ENCODE data around the gene CUL5.
"Not testable (repeated sequence)": the region's sequence is repeated elsewhere in the genome, so short reads cannot be mapped to it uniquely, and the experiment has no call there.

Gene CUL5

GRCh38 chr11:108025387-108026080, 16.8 kb downstream of the CUL5 start:
- DNase-seq (ENCODE audit: low spot score), result no peak

GRCh38 chr11:108027057-108027456, 18.4 kb downstream of the CUL5 start:
- DNase-seq (ENCODE audit: low spot score), result no peak

GRCh38 chr11:108028822-108029441, 20.2 kb downstream of the CUL5 start:
- not testable (repeated sequence) for DNase-seq (ENCODE audit: low spot score)

DNA sequence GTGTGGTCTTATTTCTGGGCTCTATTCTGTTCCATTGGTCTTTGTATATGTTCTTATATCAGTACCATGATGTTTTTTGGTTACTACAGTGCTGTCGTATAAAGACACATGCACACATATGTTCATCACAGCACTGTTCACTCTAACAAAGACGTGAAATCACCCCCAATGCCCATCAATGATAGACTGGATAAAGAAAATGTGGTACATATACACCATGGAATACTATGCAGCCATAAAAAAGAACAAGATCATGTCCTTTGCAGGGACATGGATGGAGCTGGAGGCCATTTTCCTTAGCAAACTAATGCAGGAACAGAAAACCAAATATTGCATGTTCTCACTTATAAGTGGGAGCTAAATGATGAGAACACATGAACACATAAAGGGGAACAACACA, 22.9 kb downstream of the CUL5 start:
- DNase-seq (ENCODE audit: low spot score), result not testable (repeated sequence)

DNA sequence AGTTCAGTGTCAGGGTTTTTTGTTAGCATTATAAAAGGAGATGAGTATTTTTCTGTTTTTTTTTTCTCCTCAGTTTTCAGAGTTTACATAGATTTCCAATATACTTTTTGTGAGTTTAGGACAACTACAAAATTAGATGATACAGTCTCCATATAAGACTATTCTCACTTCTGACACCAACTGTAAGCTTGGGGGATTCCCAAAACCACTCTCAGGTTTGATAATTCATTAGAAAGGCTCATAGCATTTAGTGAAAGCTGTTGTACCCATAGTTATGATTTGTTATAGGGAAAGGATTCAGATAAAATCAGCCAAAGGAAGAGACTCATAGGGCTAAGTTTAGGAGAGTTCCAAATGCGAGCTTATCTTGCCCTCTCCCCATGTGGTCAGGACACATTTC, 24.1 kb downstream of the CUL5 start:
- DNase-seq (ENCODE audit: low spot score), result no peak

DNA sequence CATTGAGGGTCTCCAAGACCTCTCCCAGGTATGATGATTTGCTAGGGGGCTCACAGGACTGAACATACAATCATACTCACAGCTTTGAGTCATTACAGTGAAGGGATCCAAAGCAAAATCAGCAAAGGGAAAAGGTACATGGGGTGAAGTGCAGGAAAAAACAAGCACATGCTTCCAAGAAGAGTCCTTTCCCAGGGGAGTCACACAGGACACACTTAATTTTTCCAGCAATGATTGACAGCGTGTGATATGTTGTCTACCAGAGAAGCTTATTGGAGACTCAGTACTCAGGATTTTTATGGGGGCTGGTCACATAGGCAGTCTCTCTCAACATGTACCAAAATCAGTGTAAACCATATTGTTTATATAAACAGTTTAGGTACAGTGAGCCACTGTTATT, 25.3 kb downstream of the CUL5 start:
- no peak for DNase-seq (ENCODE audit: low spot score)

DNA sequence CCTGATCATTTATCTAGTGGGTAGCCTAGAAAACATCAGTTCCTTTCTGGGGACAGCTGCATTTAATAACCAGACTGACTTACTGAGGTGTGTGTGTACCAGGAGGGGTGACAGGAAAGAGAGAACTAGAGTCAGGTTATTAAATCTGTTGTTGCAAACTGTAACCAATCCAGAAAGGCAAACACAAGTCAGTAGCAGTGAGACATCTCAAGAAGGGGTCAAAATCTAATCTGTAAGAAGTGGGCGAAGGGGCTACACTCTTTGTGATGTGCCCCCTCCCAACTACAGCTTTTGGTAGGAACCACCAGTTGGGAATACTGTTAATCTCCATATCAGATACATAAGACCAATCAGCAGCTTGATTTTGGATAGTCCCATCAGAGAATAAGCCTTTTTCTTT, 26.3 kb downstream of the CUL5 start:
- DNase-seq (ENCODE audit: low spot score), result no peak

DNA sequence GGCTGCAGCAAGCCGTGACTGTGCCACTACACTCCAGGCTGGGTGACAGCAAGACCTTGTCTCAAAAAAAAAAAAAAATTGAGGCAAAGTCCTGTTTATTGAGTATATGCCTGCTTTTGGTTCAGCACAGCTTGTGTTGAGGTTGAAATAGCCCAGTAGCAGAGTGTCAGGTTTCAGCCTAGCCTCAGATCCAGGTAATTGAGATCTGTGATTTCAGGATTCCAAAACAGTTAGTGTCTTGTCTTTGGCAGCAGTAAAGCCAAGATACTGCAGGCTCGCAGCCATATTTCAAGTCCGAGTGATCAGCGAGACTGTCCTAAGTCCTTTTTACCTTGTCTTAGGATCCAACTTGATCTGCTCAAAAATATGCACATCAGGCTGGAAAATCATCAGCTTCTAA, 27.0 kb downstream of the CUL5 start:
- DNase-seq (ENCODE audit: low spot score), result no peak

- no peak for DNase-seq (ENCODE audit: low spot score)
These were observed 28.5 kb downstream of the CUL5 start for GRCh38 chr11:108037211-108037610.

DNA sequence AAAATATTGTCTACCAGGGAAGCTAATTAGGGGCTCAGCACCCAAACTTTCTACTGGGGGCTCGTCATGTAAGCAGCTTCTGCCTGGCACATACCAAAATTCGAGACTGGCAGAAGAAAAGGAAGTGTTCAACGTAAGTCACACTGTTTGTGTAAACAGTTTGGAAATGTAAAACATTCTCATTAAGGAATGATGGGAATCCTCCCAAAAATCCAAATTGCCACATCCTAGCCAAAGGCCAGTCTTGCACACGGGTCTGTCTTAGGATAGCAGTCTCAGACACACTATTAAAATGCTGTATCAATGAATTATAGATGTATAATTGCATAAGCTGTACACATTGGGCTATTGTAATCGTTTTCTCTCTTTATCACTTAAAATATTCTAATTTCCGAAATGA, 28.9 kb downstream of the CUL5 start:
- DNase-seq (ENCODE audit: low spot score), result peak; percentile 39

DNA sequence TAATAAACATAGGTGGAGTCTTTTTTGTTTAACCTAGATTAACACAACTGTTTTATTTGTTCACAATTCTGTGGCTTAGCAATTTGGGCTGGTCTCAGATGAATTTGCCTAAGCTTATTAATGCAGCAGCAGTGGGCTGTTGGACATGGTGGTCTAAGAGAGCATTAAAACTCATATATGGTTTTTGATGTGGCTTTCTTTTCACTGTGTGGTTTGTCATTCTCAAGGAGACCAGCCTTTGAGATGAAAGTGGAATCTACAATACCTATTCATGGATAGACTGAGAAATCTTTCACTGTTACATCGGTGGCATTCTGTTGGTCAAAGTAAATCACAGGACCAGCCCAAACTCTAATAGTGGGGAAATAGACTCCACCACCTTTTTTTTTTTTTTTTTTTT, 39.6 kb downstream of the CUL5 start:
- DNase-seq (ENCODE audit: low spot score), result no peak

DNA sequence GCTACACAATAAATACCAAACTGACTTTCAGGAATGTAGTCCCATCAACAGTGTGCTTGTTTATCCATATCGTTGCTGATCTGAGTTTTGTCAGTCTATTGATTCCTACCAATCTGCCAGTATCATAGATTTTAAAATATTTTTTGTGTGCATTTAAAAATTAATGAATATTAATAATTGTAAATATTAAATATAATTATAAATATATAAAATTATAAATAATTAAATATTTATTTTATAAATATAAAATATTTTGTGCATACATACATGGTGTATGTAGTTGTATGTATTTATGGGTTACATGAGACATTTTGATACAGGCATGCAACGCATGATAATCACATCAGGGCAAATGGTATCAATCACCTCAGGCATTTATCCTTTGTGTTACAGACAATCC, 53.6 kb downstream of the CUL5 start:
- no peak for DNase-seq (ENCODE audit: low spot score)

GRCh38 chr11:108063410-108063809, 54.7 kb downstream of the CUL5 start:
- no peak for DNase-seq (ENCODE audit: low spot score)

GRCh38 chr11:108069947-108070346, 61.2 kb downstream of the CUL5 start:
- peak; percentile 59 for DNase-seq (ENCODE audit: low spot score)

- DNase-seq (ENCODE audit: low spot score), result no peak
These were observed 76.1 kb downstream of the CUL5 start for GRCh38 chr11:108084811-108085210.

- no peak for DNase-seq (ENCODE audit: low spot score)
These were observed 77.0 kb downstream of the CUL5 start for GRCh38 chr11:108085672-108086071.

GRCh38 chr11:108092134-108092533, 83.4 kb downstream of the CUL5 start:
- DNase-seq (ENCODE audit: low spot score), result no peak

DNA sequence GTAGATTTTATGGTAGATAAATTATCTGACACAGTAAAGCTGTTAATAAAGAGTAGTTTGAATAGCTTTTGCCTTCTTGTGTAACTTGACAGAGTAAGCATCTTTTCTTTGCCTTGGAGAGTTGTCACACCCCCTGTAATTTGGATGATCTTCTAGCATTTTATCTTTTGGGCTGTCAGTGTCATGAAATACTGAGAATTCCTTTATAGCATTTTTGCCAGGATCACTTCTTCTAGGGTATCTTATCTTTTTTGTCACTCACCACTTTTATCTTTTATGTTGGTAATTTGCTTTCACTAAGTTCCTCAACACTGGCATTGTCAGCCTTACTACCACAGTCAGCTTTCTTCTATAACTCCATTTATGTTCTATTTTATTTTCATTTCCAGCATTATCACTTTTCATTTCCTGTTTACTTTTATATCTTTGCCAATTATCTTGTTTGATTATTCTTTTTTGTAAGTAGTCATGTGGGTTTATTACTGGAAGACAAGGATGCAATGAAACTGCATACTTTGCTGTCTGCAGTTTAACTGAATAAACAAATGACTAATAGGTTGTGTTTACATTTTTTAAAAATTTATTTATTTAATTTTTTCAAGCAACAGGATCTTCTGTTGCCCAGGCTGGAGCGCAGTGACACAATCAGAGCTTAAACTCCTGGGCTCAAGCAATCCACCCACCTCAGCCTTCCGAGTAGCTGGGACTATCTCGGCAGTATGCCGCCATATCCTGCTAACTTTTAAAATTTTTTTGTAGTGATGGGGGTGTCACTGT, 84.6 kb downstream of the CUL5 start:
- DNase-seq (ENCODE audit: low spot score), result no peak

DNA sequence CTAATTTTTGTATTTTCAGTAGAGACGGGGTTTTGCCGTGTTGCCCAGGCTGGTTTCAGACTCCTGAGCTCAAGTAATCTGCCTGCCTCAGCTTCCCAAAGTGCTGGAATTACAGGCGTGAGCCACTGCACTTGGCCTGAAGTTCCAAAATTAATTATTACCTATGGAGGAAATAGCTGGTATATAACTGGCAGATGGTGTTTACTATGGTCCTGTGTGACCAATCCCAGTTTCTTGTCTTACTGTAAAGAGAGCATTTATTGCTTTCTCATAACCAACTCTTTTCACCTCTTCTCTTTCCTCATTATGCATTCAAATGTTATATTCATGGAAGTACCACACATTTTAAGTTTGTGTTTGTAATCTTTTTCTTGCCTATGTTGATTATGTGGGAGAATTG, 88.5 kb downstream of the CUL5 start:
- no peak for DNase-seq (ENCODE audit: low spot score)

- no peak for DNase-seq (ENCODE audit: low spot score)
These were observed 92.5 kb downstream of the CUL5 start for GRCh38 chr11:108101090-108101775.

DNA sequence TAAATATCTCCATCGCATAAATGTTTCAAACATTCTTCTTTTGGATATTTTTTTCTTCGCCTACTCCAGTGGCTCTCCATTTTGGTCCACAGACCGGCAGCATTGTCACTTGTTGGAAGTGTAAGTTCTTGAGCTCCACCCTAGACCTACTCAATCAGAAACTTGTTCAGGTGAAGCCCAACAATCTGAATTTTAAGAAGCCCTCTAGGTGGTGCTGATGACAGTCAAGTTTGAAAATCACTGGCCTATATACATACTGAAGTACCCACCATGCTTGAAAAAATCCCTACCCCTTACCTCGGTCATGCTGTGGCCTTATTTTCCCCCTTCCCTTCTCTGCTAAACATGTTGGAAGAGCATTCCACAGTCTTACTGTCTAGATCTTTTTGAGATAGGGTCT, 102.4 kb downstream of the CUL5 start:
- no peak for DNase-seq (ENCODE audit: low spot score)

DNA sequence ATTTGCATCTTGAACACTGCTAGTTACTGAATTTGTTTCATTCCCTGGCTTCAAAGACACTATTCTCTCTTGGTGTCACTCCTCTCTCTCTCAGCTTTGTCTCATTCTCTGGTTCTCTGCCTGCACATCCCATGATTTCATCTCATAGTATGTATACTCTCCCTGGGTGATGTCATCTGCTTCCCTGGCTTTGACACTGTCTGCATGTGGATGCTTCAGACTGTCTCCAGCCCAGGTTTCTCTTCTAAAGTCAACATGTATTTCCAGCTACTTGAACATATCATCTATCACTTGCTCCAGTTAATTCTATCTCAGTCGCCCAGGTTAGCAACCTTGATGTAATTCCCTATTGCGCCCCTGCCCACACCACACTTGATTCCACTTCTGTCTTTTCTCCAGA, 103.4 kb downstream of the CUL5 start:
- DNase-seq (ENCODE audit: low spot score), result no peak
